HepG2 (cell line): ENCODE data around the gene TRIO. TPM values are rescaled to one million over a fixed set of nuclear protein-coding genes. Genes with fewer than 3 reads are reported as not detected.

Experiments used
- ATAC-seq: fragments of 200-7000 bp; cut with Tn5 transposase; 3 replicates; pipeline ENCODE4 v1.9.1; 2020; ENCODE audit warnings: mild to moderate bottlenecking, moderate library complexity
- BruUV-seq: library from RNA; stranded (reverse); fragments of 400-500 nt; replicated peaks from 2 replicates; lab custom pipeline; 2021; lab: Mats Ljungman, UMichigan
- CTCF ChIA-PET: fragments of 300-600 bp; formaldehyde crosslinking; extraction: SDS; loops from one replicate; lab custom pipeline; 2021; ENCODE audit warnings: low total read pairs, inconsistent platforms, low intra/inter-chr PET ratio; lab: Yijun Ruan, JAX
- POLR2A ChIA-PET: fragments of 350-600 bp; sonication (Branson Sonifier 250); formaldehyde crosslinking; loops from one replicate; lab custom pipeline; 2020; ENCODE audit warnings: antibody characterized with exemption, inconsistent platforms; lab: Yijun Ruan, JAX
- DNase-seq: peaks from one replicate; pipeline ENCODE4 v3.0.0-alpha.2; 2015; ENCODE audit warnings: low spot score
- FAIRE-seq: peaks from 3 replicates; lab custom pipeline; 2011; peaks lifted over from hg19 to GRCh38; lab: Jason Lieb, UNC
- H2AFZ ChIP-seq: one replicate; pipeline ENCODE4 v1.6.1; 2011; ENCODE audit warnings: low read length, inconsistent platforms
- H3K27ac ChIP-seq: fragments of 300-600 bp; 3 replicates; pipeline ENCODE4 v1.8.0; 2011; ENCODE audit warnings: mixed run types, mild to moderate bottlenecking, mixed read lengths, low read length, inconsistent platforms; ENCODE audit not compliant: insufficient read depth; ENCODE audit errors: extremely low read length
- H3K27me3 ChIP-seq, 2 experiments: fragments of 200-600 bp in 1 of 2; 2 replicates in 1 of 2; 3 replicates in 1 of 2; pipeline versions ENCODE4 v1.6.0 to v1.8.0; 2011; ENCODE audit warnings: low read length in 2 of 2, mild to moderate bottlenecking in 2 of 2, moderate library complexity in 2 of 2, inconsistent platforms in 1 of 2; ENCODE audit not compliant: insufficient read depth in 2 of 2, control insufficient read depth in 1 of 2
- H3K36me3 ChIP-seq, 2 experiments: fragments of 200-600 bp in 1 of 2; replicated peaks in 1 of 2; 2 replicates in 1 of 2; 3 replicates in 1 of 2; pipeline versions ENCODE4 v1.5.1 to v1.8.0; 2011; ENCODE audit warnings: low read length in 2 of 2, inconsistent platforms in 1 of 2; ENCODE audit not compliant: insufficient read depth in 2 of 2, control insufficient read depth in 1 of 2
- H3K4me1 ChIP-seq: 2 replicates; pipeline ENCODE4 v1.5.1; 2012; ENCODE audit warnings: low read length, inconsistent platforms; ENCODE audit not compliant: insufficient read depth
- H3K4me2 ChIP-seq: 2 replicates; pipeline ENCODE4 v1.6.0; 2011; ENCODE audit warnings: low read depth, low read length, inconsistent platforms
- H3K4me3 ChIP-seq, 3 experiments: fragments of 200-600 bp in 1 of 3; sonication (generic), shearing (Covaris generic) in 1 of 3; replicated peaks in 1 of 3; 2 replicates each; pipeline ENCODE4 v1.5.1; 2011 to 2016; ENCODE audit warnings: low read length in 3 of 3, inconsistent platforms in 2 of 3, low read depth in 2 of 3, mild to moderate bottlenecking in 2 of 3, control low read depth in 1 of 3, mixed read lengths in 1 of 3; ENCODE audit not compliant: insufficient read depth in 1 of 3
- H3K79me2 ChIP-seq: one replicate; pipeline ENCODE4 v1.6.1; 2011; ENCODE audit warnings: low read length, inconsistent platforms; ENCODE audit not compliant: insufficient read depth
- H3K9ac ChIP-seq: 2 replicates; pipeline ENCODE4 v1.6.0; 2011; ENCODE audit warnings: mild to moderate bottlenecking, low read depth, low read length, inconsistent platforms; ENCODE audit not compliant: insufficient read depth
- H3K9me3 ChIP-seq: 2 replicates; pipeline ENCODE4 v1.5.1; 2012; ENCODE audit warnings: mild to moderate bottlenecking, low read length
- H4K20me1 ChIP-seq: 2 replicates; pipeline ENCODE4 v1.6.0; 2011; ENCODE audit warnings: inconsistent platforms, mild to moderate bottlenecking, low read length, moderate library complexity; ENCODE audit not compliant: insufficient read depth
- GFI1 ChIP-seq: sonication (generic); formaldehyde crosslinking; IDR thresholded peaks from 2 replicates; pipeline ENCODE4 v1.5.0; 2020; ENCODE audit warnings: missing genetic modification reagents, mild to moderate bottlenecking, borderline replicate concordance
- KLF15 ChIP-seq: sonication (generic); formaldehyde crosslinking; IDR thresholded peaks from 2 replicates; pipeline ENCODE4 v1.8.1; 2023; ENCODE audit warnings: borderline replicate concordance, mild to moderate bottlenecking, inconsistent platforms, missing genetic modification reagents, mixed read lengths
- RAD21 ChIP-seq: fragments of 450-650 bp; formaldehyde crosslinking; IDR thresholded peaks from 2 replicates; pipeline ENCODE4 v1.5.0; 2020; ENCODE audit warnings: mild to moderate bottlenecking
- TCF7 ChIP-seq: sonication (generic); IDR thresholded peaks from 2 replicates; pipeline ENCODE4 v1.6.1; 2016; ENCODE audit warnings: antibody characterized with exemption, low read depth
- TRIM24 ChIP-seq: sonication (generic); formaldehyde crosslinking; IDR thresholded peaks from 2 replicates; pipeline ENCODE4 v1.8.0; 2022; ENCODE audit warnings: mild to moderate bottlenecking, missing genetic modification reagents
- ZKSCAN1 ChIP-seq: fragments of 150-350 bp; IDR thresholded peaks from 2 replicates; pipeline ENCODE4 v1.6.1; 2014; ENCODE audit warnings: low read length
- ZNF557 ChIP-seq: sonication (generic); formaldehyde crosslinking; IDR thresholded peaks from 2 replicates; pipeline ENCODE4 v1.4.0; 2020; ENCODE audit warnings: missing genetic modification reagents
- ZNF629 ChIP-seq: sonication (generic); formaldehyde crosslinking; conservative IDR thresholded peaks from 2 replicates; pipeline ENCODE4 v1.5.0; 2020; ENCODE audit warnings: missing genetic modification reagents
- ZNF670 ChIP-seq: sonication (generic); formaldehyde crosslinking; IDR thresholded peaks from 2 replicates; pipeline ENCODE4 v1.8.0; 2022; ENCODE audit warnings: mild to moderate bottlenecking, missing genetic modification reagents, borderline replicate concordance
- ZNF761 ChIP-seq: sonication (generic); formaldehyde crosslinking; conservative IDR thresholded peaks from 2 replicates; pipeline ENCODE4 v1.4.0; 2020; ENCODE audit warnings: mild to moderate bottlenecking, missing genetic modification reagents
- WGBS: methylation state at CpG from one replicate; pipeline ENCODE4 v1.1.6; 2017; ENCODE audit warnings: low lambda C conversion rate; 5-methylcytosine and 5-hydroxymethylcytosine counted together
- in situ Hi-C: cut with HindIII; loops from 2 replicates; pipeline ENCODE4 v1.10.0; 2017; ENCODE audit warnings: low pct_unique_long_range_greater_than_20kb; ENCODE audit not compliant: extremely low pct_ligation_motif_present
- intact Hi-C: fragments of 100-400 bp; cut with micrococcal nuclease; formaldehyde crosslinking; loops from one replicate; pipeline ENCODE4 v1.10.0; 2022; ENCODE audit not compliant: unreplicated experiment
- polyA plus RNA-seq, 8 experiments: library from polyadenylated mRNA; depleted of rRNA in 3 of 8; stranded (reverse) in 7 of 8; unstranded in 1 of 8; fragments of >200 nt; fragmentation: Illumina TruSeq in 4 of 8; extraction: Trizol in 4 of 8; gene quantifications; 2 replicates each; pipeline versions ENCODE4 v1.2.1 to v1.2.3, GENCODE V29; 2011 to 2016; ENCODE audit warnings: low read depth in 4 of 8, missing spikeins in 1 of 8, mixed read lengths in 1 of 8; ENCODE audit not compliant: insufficient read depth in 1 of 8
- total RNA-seq, 5 experiments: library from RNA; depleted of rRNA; stranded (reverse); fragments of >200 nt; fragmentation: Illumina TruSeq; extraction: Trizol; gene quantifications; 2 replicates each; pipeline ENCODE4 v1.2.3, GENCODE V29; 2016; ENCODE audit warnings: low read depth in 1 of 5
- TF ChIP-seq, protein P1 (sequence below): IDR thresholded peaks from 2 replicates; pipeline ENCODE4 v1.6.1; 2012; ENCODE audit warnings: inconsistent platforms
- TF ChIP-seq, protein P2 (sequence below): sonication (generic); formaldehyde crosslinking; conservative IDR thresholded peaks from 2 replicates; pipeline ENCODE4 v1.8.0; 2022; ENCODE audit warnings: mild to moderate bottlenecking, moderate library complexity, missing genetic modification reagents
- TF ChIP-seq, protein P3 (sequence below): sonication (generic); formaldehyde crosslinking; IDR thresholded peaks from 2 replicates; pipeline ENCODE4 v1.4.0; 2020; ENCODE audit warnings: missing genetic modification reagents
- TF ChIP-seq, protein P4 (sequence below): sonication (generic); formaldehyde crosslinking; IDR thresholded peaks from 2 replicates; pipeline ENCODE4 v1.5.0; 2020; ENCODE audit warnings: missing genetic modification reagents
- TF ChIP-seq, protein P5 (sequence below), 2 experiments: sonication (generic) in 1 of 2; formaldehyde crosslinking in 1 of 2; IDR thresholded peaks; 2 replicates each; pipeline versions ENCODE4 v1.4.0 to v1.6.1; 2016 to 2020; ENCODE audit warnings: borderline replicate concordance in 1 of 2, low read depth in 1 of 2, mild to moderate bottlenecking in 1 of 2, missing genetic modification reagents in 1 of 2

Gene TRIO
- total and polyA plus RNA-seq, 2 of the 13 experiments (the other 11 are each of a cell fraction or from before 2014, with no cell fraction given): 45.2 to 45.9 TPM

DNA sequence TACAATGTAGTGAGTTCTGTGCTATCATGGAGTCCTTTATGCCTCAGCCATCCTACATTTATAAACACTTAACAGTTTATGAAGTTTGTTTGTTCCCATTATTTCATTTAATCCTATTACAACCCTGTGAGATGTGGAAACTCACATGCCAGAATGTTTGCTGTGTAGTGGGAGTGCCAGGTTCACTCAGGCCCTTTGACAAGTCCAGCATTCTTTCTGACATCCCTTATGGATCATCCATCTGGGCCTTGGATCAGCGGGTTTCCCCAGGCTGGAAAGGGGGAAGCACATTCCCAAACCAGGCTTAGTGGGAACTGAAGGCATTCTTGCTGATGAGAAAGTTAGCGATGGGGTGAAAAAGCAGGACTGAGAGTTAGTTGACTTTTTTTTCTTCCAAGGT lies 310.3 kb downstream of the TRIO start:
- Histone ChIP-seq H4K20me1 (no peaks in the 10 kb centered on the region), H3K9me3 (no peaks in the 10 kb centered on the region), H3K27ac (no peak overlapping the region), H3K4me2 (no peak overlapping the region), H3K4me3 (no peak overlapping the region), H3K9ac (no peak overlapping the region), H3K27me3 (no peaks in the 10 kb centered on the region), H3K36me3 (peaks cover 0 to 32% of the 10 kb centered on the region in 2 experiments; a peak in 3 of 5 replicates), H3K79me2 (no peaks in the 10 kb centered on the region), H3K4me1 (no peaks in the 10 kb centered on the region), H2AFZ (no peak overlapping the region)
- in situ Hi-C loops (no loop called here), intact Hi-C loops (no loop called here)
- BruUV-seq: no TSS peak
- WGBS: 95% methylated on average over 2 of the region's 2 CpGs
- ATAC-seq: no peak
- CTCF ChIA-PET: no interaction called here
- DNase-seq: no peak
- no peak for FAIRE-seq
- POLR2A ChIA-PET: no interaction called here
- TF ChIP-seq, protein P1, sequence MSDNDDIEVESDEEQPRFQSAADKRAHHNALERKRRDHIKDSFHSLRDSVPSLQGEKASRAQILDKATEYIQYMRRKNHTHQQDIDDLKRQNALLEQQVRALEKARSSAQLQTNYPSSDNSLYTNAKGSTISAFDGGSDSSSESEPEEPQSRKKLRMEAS: no peak
- no peak for TF ChIP-seq ZNF761
- no peak for TF ChIP-seq ZNF629 (CRISPR knock-in tag)
- TF ChIP-seq ZNF670 (CRISPR knock-in tag): no peak
- TF ChIP-seq, protein P2, sequence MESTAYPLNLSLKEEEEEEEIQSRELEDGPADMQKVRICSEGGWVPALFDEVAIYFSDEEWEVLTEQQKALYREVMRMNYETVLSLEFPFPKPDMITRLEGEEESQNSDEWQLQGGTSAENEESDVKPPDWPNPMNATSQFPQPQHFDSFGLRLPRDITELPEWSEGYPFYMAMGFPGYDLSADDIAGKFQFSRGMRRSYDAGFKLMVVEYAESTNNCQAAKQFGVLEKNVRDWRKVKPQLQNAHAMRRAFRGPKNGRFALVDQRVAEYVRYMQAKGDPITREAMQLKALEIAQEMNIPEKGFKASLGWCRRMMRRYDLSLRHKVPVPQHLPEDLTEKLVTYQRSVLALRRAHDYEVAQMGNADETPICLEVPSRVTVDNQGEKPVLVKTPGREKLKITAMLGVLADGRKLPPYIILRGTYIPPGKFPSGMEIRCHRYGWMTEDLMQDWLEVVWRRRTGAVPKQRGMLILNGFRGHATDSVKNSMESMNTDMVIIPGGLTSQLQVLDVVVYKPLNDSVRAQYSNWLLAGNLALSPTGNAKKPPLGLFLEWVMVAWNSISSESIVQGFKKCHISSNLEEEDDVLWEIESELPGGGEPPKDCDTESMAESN (CRISPR knock-in tag): no peak
- TF ChIP-seq TCF7: no peak
- TF ChIP-seq, protein P3, sequence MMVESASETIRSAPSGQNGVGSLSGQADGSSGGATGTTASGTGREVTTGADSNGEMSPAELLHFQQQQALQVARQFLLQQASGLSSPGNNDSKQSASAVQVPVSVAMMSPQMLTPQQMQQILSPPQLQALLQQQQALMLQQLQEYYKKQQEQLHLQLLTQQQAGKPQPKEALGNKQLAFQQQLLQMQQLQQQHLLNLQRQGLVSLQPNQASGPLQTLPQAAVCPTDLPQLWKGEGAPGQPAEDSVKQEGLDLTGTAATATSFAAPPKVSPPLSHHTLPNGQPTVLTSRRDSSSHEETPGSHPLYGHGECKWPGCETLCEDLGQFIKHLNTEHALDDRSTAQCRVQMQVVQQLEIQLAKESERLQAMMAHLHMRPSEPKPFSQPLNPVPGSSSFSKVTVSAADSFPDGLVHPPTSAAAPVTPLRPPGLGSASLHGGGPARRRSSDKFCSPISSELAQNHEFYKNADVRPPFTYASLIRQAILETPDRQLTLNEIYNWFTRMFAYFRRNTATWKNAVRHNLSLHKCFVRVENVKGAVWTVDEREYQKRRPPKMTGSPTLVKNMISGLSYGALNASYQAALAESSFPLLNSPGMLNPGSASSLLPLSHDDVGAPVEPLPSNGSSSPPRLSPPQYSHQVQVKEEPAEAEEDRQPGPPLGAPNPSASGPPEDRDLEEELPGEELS (CRISPR knock-in tag): no peak
- no peak for TF ChIP-seq GFI1 (CRISPR knock-in tag)
- TF ChIP-seq ZKSCAN1: no peak
- TF ChIP-seq RAD21: no peak
- TF ChIP-seq, protein P4, sequence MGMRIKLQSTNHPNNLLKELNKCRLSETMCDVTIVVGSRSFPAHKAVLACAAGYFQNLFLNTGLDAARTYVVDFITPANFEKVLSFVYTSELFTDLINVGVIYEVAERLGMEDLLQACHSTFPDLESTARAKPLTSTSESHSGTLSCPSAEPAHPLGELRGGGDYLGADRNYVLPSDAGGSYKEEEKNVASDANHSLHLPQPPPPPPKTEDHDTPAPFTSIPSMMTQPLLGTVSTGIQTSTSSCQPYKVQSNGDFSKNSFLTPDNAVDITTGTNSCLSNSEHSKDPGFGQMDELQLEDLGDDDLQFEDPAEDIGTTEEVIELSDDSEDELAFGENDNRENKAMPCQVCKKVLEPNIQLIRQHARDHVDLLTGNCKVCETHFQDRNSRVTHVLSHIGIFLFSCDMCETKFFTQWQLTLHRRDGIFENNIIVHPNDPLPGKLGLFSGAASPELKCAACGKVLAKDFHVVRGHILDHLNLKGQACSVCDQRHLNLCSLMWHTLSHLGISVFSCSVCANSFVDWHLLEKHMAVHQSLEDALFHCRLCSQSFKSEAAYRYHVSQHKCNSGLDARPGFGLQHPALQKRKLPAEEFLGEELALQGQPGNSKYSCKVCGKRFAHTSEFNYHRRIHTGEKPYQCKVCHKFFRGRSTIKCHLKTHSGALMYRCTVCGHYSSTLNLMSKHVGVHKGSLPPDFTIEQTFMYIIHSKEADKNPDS (CRISPR knock-in tag): no peak
- TF ChIP-seq KLF15 (CRISPR knock-in tag): no peak
- TF ChIP-seq, protein P5, sequence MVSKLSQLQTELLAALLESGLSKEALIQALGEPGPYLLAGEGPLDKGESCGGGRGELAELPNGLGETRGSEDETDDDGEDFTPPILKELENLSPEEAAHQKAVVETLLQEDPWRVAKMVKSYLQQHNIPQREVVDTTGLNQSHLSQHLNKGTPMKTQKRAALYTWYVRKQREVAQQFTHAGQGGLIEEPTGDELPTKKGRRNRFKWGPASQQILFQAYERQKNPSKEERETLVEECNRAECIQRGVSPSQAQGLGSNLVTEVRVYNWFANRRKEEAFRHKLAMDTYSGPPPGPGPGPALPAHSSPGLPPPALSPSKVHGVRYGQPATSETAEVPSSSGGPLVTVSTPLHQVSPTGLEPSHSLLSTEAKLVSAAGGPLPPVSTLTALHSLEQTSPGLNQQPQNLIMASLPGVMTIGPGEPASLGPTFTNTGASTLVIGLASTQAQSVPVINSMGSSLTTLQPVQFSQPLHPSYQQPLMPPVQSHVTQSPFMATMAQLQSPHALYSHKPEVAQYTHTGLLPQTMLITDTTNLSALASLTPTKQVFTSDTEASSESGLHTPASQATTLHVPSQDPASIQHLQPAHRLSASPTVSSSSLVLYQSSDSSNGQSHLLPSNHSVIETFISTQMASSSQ (IDR thresholded peaks at IDR 0.05; ENCODE audit: low read depth): no peak
- TF ChIP-seq, protein P5 (CRISPR knock-in tag; IDR thresholded peaks at IDR 0.05; ENCODE audit: borderline replicate concordance): no peak
- TF ChIP-seq TRIM24 (CRISPR knock-in tag): no peak
- TF ChIP-seq ZNF557: no peak
